Ovary (tissue), 3 donors: ENCODE measurements around the gene ABCA13.

Experiments used
- EP300 ChIP-seq: sonication (generic); formaldehyde crosslinking; IDR thresholded peaks from one replicate; pipeline ENCODE4 v1.6.1; 2017; ENCODE audit warnings: antibody characterized with exemption
- POLR2A ChIP-seq: fragments of 450-650 bp; IDR thresholded peaks from one replicate; pipeline ENCODE4 v1.6.1; 2017; ENCODE audit warnings: antibody characterized with exemption, mild to moderate bottlenecking, moderate library complexity
- TF ChIP-seq, protein P1 (sequence below), 3 donors: fragments of 450-650 bp in 2 of 3; fragments of 200-600 bp in 1 of 3; IDR thresholded peaks; one replicate each; pipeline versions ENCODE4 v1.5.1 to v1.8.0; 2016 to 2022; ENCODE audit warnings: antibody characterized with exemption in 3 of 3, mild to moderate bottlenecking in 1 of 3
- donor health status: DM: no; HTN: no; CAD: no.

GRCh38 chr7:48173756-48174382 lies 2.6 kb downstream of the ABCA13 start:
- TF ChIP-seq POLR2A, result no peak
- TF ChIP-seq, protein P1, sequence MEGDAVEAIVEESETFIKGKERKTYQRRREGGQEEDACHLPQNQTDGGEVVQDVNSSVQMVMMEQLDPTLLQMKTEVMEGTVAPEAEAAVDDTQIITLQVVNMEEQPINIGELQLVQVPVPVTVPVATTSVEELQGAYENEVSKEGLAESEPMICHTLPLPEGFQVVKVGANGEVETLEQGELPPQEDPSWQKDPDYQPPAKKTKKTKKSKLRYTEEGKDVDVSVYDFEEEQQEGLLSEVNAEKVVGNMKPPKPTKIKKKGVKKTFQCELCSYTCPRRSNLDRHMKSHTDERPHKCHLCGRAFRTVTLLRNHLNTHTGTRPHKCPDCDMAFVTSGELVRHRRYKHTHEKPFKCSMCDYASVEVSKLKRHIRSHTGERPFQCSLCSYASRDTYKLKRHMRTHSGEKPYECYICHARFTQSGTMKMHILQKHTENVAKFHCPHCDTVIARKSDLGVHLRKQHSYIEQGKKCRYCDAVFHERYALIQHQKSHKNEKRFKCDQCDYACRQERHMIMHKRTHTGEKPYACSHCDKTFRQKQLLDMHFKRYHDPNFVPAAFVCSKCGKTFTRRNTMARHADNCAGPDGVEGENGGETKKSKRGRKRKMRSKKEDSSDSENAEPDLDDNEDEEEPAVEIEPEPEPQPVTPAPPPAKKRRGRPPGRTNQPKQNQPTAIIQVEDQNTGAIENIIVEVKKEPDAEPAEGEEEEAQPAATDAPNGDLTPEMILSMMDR (IDR thresholded peaks at IDR 0.05), result no peak
- no peak for TF ChIP-seq EP300
